Measurements from ENCODE around the gene PAX2.

GRCh38 chr10:100800931-100801330 lies 55.5 kb downstream of the PAX2 start:
- TF ChIP-seq RARB (CRISPR knock-in tag; IDR thresholded peaks at IDR 0.05) = no peak
- no peak for TF ChIP-seq CREB5 (CRISPR knock-in tag; IDR thresholded peaks at IDR 0.05; ENCODE audit: low read depth)
- TF ChIP-seq ZC3H10 (CRISPR knock-in tag; IDR thresholded peaks at IDR 0.05) = no peak
- no peak for TF ChIP-seq PATZ1 (CRISPR knock-in tag; IDR thresholded peaks at IDR 0.05; ENCODE audit: borderline replicate concordance)
- no peak for TF ChIP-seq TSHZ2 (CRISPR knock-in tag; IDR thresholded peaks at IDR 0.05)
- TF ChIP-seq ZFP3 (CRISPR knock-in tag; IDR thresholded peaks at IDR 0.05) = no peak

All from SK-N-SH treated with all-trans-retinoic acid at 6 μM for 48 hours (cell line).